NCI-H1694 (cell line): Measurements from ENCODE around the gene FMNL2.

Experiments
- DNase-seq: peaks from one replicate; lab custom pipeline; 2025; lab: John Stamatoyannopoulos, UW

Gene FMNL2

DNA sequence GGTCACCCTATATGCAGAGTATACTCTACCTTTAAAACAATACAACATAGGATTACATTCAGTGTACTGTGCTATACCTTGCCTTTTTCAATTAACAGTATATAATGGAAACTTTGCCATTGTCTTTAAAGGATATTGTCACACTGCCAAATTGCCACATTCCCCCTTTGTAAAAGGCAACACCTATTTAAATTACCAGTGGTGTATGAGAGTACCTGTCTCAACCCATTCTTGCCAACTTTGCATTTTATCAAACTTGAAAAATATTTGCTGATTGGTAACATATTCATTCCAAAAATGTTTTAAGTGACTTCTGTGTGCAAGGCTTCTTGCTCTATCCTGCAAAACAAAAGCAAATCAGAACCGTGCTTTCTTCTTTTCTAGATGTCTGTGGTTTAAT lies 92.9 kb downstream of the FMNL2 start:
- DNase-seq, result no peak

DNA sequence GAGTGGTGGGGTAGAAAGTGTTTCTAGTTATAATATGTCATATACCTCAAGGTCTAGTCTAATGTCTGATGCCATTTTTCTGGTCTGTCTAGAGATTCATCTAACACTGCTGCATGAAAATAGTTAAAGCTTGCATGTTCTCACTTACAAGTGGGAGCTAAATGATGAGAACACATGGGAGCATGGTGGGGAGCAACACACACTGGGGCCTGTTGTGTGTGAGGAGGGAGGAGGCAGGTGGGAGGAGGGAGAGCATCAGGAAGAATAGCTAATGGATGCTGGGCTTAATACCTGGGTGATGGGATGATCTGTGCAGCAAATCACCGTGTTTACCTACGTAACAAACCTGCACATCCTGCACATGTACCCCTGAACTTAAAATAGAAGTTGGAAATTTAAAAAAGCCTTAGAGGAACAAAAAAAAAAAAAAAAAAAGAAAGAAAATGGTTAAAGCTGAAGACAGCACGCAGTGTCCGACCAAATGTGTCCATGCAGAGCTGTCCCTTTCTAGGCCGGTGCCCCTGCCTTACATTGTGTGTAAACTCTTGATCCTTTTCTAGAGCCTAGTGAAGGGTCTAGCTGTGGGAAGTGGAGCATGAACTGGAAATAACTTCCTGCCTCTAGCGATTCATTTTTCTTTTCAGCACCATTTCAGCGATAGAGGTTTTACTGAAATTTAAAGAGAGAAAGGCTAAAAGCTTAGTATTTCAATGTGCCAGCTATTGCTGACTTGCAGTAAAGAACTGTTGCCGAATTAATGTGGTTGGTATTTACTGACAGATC lies 94.0 kb downstream of the FMNL2 start:
- no peak for DNase-seq

DNA sequence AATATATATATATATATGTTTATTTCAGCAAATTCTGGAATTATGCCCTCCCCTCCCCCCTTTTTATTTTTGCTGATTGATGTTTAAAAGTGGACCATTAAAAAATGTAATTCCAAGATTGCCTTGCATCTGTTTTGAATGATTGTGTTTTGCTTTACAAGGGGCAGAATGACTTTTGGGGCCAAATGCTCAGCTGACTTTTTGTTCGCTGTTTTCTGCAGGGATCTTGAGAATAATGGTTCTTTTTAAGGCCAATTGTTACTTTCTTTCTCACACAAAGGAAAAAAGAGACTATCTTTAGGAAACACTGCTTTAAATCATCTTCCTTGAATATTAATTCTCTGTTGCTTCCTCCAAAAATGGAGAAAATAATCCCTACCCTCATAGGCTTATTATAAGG lies 95.9 kb downstream of the FMNL2 start:
- DNase-seq, result no peak

DNA sequence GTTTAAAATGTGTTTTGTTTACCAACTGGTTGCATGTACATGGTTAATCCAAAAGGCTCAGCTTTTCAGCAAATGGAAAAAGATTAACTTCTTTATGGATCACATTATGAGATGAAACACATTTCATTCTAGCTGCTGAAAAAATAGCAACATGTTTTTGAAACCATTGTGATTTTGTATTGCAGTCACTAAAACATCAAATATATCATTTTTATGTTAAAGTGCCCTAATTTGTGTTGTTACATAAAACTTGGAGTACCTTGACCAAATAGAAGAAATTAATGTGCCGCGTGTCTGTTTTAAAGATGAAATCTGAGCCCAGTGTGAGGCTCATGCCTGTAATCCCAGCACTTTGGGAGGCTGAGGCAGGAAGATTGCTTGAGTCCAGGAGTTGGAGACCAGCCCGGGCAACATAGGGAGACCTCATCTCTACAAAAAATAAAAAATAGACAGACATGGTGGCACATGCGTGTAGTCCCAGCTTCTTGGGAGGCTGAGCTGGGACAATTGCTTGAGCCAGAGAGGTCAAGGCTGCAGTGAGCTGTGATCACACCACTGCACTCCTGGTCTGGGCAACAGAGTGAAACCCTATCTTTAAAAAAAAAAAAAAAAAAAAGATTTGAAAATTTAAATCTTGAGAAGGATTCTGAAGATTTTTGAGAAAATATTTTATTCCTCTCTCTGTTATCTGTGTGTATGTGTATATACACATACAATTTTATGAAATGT lies 96.6 kb downstream of the FMNL2 start:
- no peak for DNase-seq

DNA sequence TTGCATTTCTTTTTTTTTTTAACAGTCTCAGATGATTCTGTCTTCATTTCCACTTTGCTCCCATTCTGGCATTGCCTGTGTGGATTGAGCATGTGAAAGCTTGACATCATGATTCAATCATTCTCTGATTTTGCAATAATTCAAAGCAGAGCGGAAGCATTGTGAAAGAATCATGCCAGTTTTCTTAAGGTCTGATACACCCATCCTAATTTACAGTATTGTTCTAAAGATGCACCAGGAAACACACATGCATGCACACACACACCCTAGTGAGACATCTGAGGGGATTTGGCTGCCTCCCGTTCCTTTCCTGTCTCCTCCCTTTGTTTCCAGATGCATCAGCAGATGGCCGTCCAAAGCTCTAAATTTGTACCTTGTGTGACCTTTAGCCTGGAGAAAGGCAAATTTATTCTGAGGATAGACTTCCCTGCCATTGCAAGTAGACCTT lies 97.3 kb downstream of the FMNL2 start:
- peak; percentile 60 for DNase-seq

DNA sequence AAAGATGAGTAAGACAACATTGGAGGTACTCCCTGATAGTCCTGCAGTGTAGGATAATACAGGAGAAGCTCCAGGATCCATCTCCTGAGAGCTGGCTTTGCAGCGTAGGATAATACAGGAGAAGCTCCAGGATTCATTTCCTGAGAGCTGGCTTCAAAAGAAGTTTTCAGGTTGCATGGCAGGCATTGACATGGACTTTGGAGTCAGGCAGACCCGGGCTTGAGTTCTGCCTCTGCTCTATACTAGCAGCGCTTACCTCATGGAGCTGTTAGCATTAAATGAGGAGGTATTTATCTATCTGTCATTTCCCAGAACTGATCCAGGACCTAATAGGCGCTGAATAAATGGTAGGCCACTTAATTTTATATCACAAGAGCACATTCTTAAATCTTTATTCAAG lies 97.8 kb downstream of the FMNL2 start:
- no peak for DNase-seq

DNA sequence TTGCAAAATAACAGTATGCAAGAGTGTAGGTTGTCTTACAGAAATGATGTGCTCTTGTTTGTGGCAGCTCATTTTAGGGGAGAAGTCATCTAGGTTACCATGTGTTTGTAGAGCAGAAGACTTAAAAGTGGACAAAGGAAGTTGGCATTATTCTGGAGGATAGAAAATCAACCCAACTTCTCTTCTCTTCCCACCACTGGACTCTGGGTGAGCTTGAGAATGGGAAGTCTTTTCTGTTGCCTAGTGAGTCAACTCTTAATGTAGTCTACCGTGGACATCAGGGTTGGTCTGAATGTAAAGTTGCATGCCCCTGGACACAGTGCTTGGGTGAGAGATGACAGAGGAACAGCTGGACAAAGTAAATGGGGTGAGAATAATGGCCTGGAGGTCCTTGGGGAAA lies 98.3 kb downstream of the FMNL2 start:
- DNase-seq, result no peak

DNA sequence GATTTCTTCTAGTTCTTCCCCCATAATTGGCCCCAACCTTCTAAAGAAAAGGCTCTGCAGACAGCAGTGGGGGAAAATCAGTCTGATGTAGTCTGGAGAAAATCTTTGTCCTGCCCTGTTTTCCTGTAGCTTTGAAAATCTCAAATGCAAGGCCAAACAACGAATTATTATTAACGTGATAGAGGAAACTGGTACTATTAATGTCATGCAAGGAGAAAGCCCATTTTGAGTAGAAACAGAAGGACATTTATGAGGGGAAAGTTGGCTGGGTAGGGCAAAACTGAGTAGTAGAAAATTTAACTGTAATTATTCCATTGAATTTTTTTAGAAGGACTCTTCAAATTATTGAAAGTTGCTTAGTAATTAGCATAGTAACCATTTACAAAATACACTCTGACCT lies 98.8 kb downstream of the FMNL2 start:
- no peak for DNase-seq

DNA sequence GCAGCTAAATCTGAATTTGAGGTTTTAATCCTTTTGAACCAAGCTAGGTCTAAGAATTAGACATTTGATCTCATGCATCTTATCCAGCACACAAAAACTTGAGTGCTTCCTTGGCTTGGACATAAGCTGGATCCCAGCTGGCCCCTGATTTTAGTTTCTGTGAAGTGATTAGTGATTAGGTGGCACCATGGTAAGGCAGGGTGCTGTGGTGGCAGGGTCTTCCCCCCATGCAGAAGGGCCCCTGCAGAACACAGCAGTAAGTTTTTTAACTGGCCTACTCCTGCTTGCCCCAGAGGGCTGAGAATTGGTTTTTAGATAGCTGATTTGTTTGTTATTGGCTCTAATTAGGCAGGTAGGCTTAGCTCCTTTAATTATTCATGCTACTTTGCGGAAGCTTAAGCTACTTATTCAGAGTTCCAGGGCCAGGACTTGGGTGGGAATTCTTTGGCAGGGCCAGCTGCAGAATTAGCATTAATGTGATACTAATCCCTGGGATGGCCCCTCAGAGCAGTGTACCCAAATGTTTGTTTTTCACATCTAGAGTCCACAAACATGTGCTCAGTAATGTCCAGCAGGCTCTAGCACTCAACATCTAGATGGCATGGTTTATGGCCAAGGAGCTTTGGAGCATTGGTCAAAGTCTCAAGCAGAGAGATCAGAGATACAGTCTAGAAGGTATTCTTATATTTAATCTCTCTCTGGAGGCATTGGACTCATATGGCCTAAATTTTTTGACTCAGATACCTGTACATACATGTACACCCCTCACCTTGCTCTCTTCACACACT lies 99.6 kb downstream of the FMNL2 start:
- no peak for DNase-seq

DNA sequence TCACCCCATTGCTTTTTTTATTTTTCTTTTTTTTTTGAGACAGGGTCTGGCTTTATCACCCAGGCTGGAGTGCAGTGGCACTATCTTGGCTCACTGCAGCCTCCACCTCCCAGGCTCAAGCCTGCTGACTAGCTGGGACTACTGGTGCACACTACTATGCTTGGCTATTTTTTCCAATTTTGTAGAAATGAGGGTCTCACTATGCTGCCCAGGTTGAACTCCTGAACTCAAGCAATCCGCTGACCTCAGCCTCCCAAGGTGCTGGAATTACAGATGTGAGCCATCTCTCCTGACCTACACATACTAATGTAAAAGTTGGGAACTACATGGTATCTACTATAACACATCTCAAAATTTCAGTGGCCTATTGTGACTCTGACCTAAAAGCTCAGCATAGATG lies 101.2 kb downstream of the FMNL2 start:
- no peak for DNase-seq

DNA sequence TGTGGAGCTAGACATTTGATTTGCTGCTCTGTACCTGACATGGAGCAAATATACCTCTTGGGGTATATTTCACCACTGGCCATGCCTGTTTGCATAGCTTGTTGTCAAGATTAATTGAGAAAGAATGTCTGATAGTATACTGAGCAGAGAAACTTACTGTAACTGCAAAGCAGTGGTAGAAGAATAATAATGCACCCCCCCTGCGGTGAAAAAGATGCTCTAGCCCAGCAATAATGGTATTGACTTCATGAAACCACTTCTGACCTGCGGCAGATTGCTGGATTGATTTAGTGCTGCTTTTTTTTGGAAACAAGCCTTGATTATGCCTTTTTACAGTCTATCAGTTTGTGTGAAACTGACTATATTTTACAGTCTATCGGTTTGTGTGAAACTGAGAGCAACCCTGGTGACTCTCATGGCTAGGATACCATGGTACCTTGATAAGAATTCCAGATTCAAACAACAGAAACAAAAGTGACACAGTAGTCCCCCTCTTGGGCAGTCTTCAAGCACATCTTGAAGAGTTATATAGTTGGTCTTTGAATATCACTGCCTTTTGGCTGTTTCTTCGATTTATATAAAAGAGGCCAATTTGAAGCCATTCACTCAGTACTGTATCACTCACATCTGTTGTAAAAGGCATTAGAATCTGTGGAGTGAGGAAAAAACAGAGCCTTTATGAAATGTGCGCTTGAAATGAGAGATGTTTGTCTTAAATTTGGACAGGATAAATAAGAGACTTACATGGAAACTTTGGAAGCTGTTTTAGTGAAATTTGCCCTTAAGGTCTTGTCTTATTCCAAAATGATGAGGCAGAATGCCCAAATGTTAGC lies 102.5 kb downstream of the FMNL2 start:
- no peak for DNase-seq

DNA sequence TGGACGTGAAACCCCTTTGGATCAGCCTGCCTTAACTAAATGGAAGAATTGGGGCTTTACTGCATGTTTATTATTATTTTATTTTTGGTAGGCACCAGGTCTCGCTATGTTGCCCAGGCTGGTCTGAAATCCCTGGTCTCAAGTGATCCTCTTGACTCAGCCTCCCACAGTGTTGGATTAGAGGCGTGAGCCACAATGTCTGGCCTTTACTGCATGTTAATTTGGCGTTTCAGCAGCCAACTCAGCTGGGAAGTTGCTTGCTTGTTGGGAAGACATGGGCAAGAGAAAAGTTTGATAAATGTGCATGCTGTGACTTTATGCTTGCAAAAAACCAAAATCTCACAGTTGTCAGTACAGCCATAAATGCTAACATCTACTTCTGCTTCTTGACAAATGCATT lies 105.1 kb downstream of the FMNL2 start:
- no peak for DNase-seq

DNA sequence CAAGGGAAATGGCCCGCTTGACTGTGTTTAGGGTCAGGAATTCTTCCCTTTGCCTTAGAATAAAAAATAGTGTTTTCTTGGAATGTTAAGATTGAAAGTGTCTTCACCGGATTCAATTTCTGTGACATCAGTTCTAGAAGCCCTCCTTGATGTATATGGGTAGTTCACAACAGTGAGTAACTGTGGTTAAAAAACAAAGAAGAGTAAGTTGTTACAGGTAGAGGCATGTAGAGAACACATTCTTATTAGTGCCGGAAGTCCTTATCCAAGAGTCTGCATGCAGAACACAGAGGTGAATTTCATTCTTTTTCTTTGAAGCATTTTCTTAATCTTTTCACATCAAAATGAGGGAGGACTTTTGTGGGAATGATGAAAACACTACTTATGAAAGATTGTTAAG lies 105.5 kb downstream of the FMNL2 start:
- DNase-seq, result no peak

DNA sequence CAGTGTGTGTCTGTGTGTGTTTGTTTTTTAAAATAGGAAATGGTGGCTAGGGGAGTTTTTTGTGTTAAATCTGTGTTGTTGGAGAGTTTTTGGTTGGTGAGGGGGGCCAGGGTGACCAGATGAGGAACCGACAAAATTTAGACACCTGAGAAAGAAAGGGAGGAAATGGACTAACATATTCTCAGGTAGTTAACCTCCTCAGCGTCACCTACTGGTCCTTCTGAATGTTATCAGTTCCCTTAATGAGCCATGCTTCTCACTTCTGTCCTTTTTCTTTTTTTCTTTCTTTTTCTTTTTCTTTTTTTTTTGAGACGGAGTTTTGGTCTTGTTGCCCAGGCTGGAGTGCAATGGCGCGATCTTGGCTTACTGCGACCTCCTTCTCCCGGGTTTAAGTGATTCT lies 107.0 kb downstream of the FMNL2 start:
- DNase-seq, result no peak

DNA sequence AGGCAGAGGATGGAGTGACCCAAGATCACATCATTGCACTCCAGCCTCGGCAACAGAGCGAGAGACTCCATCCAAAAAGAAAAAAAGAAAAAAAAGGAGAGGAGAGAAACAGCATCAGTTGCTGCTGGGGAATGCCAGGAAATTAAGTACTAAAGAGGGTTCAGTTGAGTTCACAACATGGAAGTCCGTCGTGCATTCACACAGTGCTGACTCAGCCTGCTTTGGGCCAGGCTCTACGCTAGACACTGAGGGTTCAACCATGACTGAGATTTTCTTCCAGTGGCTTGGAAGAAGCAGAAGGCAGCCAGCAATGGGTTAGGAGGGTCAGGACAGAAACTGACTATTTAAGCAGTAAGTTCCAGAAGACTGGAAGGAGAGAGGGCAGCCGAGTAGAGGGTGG lies 108.8 kb downstream of the FMNL2 start:
- DNase-seq, result no peak

DNA sequence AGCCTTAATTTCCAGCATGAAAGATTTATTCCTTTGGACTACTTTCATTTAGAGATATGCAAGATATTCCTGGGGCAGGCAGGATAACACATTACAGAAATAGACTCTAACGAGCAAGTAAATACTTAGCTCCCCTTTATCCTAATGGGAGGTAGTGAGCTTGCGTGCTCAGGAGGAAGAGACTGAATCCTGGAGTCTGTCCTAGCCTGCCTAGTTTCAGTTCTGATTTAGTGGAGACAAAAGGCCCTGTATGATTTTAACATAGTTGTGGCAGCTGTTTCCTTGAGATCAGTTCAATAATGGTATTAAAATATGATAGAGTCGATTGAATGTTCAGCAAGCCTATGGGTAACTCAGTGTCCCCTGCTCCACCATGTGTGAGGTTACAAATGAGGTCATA lies 109.5 kb downstream of the FMNL2 start:
- DNase-seq, result no peak

DNA sequence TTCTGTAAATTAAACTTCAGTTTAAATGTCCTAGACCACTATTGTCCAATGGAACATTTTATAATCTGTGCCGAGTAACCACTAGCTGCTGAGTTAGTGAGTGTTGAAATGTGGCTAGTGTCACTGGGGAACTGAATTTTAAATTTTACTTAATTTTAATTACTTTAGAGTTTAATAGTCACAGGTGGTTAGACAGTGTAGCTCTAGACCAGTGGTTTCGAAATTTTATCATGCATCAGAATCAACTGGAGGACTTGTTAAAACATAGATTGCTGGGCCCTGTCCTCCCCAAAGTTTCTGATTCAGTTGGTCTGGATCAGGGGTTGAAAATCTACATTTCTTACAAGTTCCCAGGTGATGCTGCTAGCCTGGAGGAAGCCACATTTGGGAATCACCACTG lies 110.4 kb downstream of the FMNL2 start:
- no peak for DNase-seq

DNA sequence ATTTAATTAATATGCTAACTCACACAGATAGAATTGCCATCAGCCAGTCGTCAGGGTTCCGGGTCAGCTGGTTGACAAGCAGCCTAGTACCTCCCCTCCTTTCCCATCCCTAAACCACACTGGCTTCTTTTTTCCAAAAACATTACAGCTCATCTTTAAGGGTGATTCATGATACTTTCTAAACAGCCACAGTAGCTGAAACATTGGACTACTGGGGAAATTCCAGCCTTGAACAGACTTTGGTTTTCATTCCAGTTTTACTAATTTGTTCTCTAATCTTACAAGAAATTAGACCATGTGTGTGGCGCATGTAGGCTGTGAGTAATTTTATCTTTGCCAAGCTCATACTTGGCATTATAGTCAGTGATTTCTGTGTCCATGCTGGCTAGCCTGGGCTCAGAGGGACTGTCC lies 110.8 kb downstream of the FMNL2 start:
- no peak for DNase-seq

DNA sequence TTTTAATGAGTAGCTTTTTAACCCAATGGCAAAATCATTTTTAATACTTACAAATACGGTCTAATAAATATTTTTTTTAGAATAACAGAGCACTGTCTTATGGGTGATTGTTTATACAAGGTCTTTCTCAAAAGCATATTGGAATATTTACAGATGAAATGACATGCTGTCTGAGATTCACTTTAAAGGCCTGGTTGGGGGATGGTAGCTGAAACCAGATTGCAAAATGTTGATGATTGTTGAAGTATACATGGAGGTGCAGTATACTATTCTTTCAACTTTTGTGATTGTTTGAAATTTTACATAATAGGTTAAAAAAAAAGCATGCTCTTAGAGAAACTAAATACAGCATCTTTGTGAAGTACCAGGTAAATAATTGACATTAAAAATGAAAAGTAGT lies 111.2 kb downstream of the FMNL2 start:
- DNase-seq, result no peak

DNA sequence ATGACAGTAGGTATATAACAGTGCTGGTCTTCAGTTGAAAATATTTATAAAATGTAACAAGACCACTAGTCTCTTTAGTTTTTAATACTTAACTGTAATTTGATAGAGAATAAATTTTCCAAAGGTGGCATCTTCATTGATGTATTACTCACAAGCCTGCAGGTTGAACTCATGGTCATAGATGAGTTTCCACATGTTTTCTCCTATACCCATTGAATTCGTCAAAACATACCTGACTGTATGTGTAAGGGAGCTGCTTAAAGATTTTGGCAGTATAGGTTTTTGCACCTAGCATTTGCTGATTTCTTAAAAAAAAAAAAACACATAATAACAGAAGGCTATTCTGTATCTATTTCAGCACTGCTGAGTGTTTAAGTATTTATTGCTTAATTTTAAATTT lies 112.9 kb downstream of the FMNL2 start:
- DNase-seq, result no peak

DNA sequence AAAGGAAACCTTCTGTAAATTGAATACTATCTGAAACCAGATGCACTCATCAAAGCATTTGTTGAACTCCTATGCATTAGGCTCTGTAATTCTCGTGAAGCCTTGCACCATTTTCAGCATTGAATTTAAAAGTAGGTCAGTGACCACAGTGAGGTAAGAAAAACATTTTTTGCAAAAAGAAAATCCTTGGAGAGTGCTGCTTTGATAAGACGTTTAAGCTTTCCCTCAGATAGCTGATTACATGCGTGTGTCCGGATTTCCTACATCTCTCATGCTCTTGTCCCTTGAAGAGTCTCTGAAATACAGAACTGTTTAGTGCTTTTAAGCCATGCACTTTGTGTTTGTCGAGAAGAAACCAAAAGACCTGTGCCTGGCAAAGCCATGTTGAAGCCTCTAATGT lies 113.6 kb downstream of the FMNL2 start:
- DNase-seq, result no peak

DNA sequence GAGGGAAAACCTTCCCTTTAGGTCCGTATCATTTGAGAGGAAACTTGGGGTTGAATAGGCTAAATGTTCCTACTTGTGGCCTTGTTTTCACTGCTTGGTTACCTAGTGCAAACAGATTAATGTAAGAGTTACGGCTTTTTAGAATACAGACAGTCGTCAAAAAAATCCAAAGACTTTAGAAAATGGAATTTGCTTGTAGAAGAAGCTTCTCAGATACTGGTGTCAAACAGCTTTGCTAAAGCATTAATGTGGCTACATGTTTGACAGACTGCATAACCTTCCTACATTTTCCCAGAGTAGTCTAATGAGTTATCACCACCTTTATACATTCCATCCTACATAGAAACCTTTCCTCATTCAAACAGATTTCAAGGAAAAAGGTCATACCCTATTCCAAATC lies 114.6 kb downstream of the FMNL2 start:
- no peak for DNase-seq
